Rectal smooth muscle tissue (tissue), 1 donor: Measurements from ENCODE around the gene PRG2.
"Not testable (repeated sequence)": the region's sequence is repeated elsewhere in the genome, so short reads cannot be mapped to it uniquely, and the experiment has no call there.

Experiments used
- H3K27ac ChIP-seq: one replicate; pipeline ENCODE4 v1.7.0; 2013; ENCODE audit warnings: low read depth, low read length, inconsistent platforms
- H3K27me3 ChIP-seq: one replicate; pipeline ENCODE4 v1.7.0; 2013; ENCODE audit warnings: low read length; ENCODE audit not compliant: control insufficient read depth, insufficient read depth
- H3K36me3 ChIP-seq: one replicate; pipeline ENCODE4 v1.7.0; 2013; ENCODE audit warnings: low read length; ENCODE audit not compliant: control insufficient read depth, insufficient read depth
- H3K4me1 ChIP-seq: one replicate; pipeline ENCODE4 v1.7.0; 2013; ENCODE audit warnings: low read length; ENCODE audit not compliant: control insufficient read depth, insufficient read depth
- H3K4me3 ChIP-seq: one replicate; pipeline ENCODE4 v1.7.0; 2013; ENCODE audit warnings: low read length
- H3K9ac ChIP-seq: one replicate; pipeline ENCODE4 v1.7.0; 2013; ENCODE audit warnings: low read length

The PRG2 gene

GRCh38 chr11:57403003-57403801 is 12.8 kb upstream of the PRG2 start:
- H3K36me3 ChIP-seq, H3K27ac ChIP-seq, H3K9ac ChIP-seq, H3K4me1 ChIP-seq, H3K27me3 ChIP-seq, H3K4me3 ChIP-seq: not testable (repeated sequence)

DNA sequence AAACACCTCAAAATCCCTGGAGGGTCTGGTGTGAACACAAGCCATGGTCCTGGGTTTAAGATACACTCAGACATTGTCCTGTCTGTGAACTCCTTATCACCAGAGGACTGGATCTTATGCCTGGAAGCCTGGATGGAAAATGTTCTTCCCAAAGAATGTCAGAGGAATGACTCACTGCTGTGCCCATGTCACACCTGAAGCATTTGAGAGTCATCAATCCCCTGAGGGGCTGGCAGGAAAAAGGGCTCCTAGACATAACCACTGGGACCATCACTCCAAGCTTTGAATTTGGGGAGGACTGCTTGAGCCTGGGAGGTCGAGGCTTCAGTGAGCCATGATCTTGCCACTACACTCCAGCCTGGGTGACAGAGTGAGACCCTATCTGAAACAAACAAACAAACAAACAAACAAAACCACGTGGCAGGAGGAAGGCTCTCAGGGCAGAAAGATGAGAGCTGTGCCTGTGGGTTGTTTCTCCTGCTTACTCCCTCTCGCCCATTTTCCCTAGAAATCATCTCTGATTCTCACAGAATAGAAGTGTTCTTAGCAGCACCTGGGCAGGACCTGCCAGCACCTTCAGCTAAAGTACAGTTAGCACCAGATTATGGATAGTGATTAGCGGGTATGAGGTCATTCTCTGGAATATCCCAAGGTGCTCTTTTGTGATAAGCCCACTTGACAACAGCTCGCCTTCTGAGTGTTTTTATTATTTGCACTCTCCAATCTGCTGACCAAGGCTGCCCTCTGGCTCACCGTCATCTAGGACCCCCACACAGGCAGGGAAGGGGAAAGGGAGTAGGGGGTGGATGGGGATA is 11.9 kb upstream of the PRG2 start:
- Histone ChIP-seq H3K4me3 (no peak overlapping the region), H3K27ac (no peak overlapping the region), H3K4me1 (no peaks in the 10 kb centered on the region), H3K36me3 (peaks cover 1% of the 10 kb centered on the region), H3K27me3 (no peaks in the 10 kb centered on the region), H3K9ac (no peak overlapping the region)

DNA sequence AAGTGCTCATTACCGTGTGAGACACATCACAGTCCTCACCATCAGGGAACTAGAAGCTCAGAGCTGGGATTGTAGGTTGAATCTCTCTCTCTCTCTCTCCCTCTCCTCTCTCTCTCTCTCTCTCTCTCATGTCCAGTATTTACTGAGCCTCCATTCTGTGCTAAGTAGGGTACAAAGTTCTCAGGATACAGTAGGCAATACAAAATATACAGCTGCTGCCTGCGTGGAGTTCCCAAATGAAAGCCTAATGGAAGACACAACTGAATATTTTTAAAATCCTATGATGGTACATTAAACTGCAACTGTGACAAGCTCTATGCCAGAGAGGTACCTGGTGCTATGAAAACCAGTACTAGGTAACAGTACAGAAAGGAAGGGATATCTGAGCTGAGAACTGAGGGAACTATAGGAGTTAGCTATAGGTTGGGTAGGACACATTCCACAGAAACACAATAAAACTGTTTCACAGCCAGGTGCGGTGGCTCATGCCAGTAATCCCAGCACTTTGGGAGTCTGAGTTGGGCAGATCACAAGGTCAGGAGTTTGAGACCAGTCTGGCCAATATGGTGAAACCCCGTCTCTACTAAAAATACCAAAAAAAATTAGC is 9.6 kb upstream of the PRG2 start:
- Histone ChIP-seq H3K9ac (no peak overlapping the region), H3K4me3 (no peak overlapping the region), H3K4me1 (no peaks in the 10 kb centered on the region), H3K27ac (no peak overlapping the region), H3K36me3 (no peaks in the 10 kb centered on the region), H3K27me3 (no peaks in the 10 kb centered on the region)

DNA sequence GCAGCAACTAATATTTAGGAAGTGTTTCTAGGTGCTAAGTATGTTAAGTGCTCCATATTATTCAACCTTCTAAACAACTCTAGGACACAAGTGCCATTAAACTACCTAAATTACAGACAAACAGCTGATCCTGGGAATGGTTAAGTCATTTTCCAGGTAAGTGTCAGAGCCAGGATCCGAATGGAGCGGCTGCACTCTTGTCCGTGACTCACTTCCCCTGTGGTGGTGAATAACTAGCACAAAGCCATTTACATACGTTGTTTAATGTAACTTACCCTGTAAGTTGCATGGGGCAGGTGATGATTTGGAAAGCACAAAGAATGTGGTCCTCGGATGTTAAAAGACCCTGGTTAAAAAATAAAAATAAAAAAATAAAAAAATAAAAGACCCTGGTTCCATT is 8.8 kb upstream of the PRG2 start:
- H3K4me1 ChIP-seq: no peaks in the 10 kb centered on the region
- H3K4me3 ChIP-seq: no peak overlapping the region
- no peaks in the 10 kb centered on the region for H3K27me3 ChIP-seq
- no peak overlapping the region for H3K27ac ChIP-seq
- H3K36me3 ChIP-seq: no peaks in the 10 kb centered on the region
- no peak overlapping the region for H3K9ac ChIP-seq

GRCh38 chr11:57397394-57397990 is 7.0 kb upstream of the PRG2 start:
- Histone ChIP-seq H3K4me1 (no peaks in the 10 kb centered on the region), H3K36me3 (no peaks in the 10 kb centered on the region), H3K9ac (no peak overlapping the region), H3K27me3 (no peaks in the 10 kb centered on the region), H3K4me3 (no peak overlapping the region), H3K27ac (no peak overlapping the region)

DNA sequence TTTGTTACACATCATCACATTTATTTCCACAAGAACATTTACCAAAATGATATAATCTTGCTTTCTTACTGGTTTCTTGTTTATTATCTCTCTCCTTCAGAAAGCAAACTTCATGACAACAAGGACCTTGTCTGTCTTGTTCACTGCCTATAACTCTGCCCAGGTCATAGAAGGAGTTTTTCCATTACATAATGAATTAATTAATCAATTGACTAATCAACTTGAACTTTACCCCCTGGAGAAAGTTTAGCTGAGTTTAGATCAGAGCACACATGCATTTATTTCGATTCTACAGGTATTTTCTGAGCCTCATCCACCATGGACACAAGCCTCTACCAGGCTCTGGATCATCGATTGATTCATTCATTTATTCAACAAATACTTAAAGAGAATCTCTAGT is 6.3 kb upstream of the PRG2 start:
- Histone ChIP-seq H3K4me1 (no peaks in the 10 kb centered on the region), H3K9ac (no peak overlapping the region), H3K4me3 (no peak overlapping the region), H3K27me3 (no peaks in the 10 kb centered on the region), H3K36me3 (no peaks in the 10 kb centered on the region), H3K27ac (no peak overlapping the region)

DNA sequence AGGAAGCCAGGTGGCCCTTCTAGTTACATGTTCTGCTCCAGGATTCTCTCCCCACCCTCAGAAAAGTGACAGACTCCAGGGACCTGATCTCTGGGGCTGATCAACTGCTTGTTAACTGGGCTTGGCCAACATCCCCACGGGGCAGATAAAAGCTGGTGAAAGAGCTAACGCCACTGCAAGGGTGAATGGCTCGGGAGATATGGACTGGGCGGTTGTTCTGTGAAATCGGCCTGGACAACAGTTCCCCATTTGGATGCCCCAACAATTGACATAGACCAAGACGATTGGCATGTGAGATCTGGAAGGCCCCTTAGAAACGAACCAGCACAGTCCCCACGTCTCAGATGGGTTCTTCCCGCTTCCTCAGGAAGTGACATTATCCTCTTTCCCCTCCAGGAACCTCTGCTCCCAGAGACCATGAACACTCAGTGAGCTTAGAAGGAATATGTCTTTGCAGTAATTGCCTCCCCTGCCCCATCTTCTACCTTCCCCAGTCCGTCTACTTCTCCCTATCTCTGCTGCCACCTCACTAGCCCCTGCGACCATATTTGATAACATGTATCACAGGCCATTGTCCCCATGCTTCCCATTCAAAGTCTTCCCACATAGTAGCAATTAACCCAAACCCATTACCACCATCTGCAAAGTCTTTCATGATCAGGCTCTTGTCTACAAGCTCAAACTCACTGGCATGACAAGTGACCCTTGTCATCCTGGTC is 5.6 kb upstream of the PRG2 start:
- Histone ChIP-seq H3K27ac (no peak overlapping the region), H3K4me3 (no peak overlapping the region), H3K9ac (no peak overlapping the region), H3K27me3 (no peaks in the 10 kb centered on the region), H3K36me3 (no peaks in the 10 kb centered on the region), H3K4me1 (no peaks in the 10 kb centered on the region)

DNA sequence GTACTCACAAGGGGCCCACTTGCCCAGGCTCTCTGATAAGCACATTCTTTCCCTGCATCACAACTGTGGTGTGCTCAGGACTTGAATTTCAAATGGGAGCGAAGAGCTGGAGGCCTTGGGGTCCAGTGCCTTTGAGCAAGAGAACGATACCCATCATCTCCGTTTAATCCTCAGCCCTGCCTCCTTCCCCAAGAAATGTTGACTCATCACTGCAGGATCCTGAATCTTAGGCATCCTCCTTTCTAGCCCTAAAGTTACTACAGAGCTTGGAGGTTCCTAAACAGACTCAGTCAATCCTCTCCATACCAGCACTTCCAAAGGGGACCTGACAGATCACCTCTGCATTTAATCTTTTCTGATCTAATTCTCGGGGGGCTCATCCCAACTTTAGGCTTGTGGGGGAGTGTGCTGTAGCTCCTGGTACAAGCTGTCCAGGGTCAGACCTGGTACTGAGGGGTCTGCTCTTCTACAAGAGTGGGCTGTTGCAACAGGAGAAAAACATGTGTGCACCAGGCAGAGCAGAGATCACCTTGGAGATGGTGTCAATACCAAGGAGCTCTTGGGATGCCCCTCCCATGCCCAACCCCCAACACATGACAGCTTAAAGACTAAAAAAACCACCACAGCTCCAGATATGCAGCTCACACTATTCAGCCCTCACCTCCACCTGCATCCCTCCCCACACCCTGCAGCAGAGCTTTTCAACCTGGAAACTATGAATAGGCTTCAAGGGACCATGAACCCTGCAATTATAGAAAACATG is 3.9 kb upstream of the PRG2 start:
- H3K4me3 ChIP-seq: no peak overlapping the region
- no peaks in the 10 kb centered on the region for H3K4me1 ChIP-seq
- no peaks in the 10 kb centered on the region for H3K36me3 ChIP-seq
- no peak overlapping the region for H3K9ac ChIP-seq
- H3K27me3 ChIP-seq: no peaks in the 10 kb centered on the region
- H3K27ac ChIP-seq: no peak overlapping the region

DNA sequence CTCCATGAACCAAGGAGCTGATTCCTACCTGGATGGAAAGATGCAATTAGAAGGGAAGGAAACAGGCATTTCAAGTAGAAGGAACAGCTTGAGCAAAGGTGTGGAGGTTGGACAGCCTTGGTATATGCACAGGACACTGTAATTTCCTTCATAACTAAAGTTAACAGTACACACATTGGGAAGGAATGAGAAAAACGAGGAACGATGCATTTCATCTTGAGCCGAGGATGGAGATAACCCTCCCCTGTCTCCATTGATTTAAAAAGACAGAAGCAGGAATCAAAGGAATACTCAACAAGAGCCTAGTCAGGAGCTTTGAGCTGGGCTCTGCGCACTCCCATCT is 2.3 kb upstream of the PRG2 start:
- no peak overlapping the region for H3K27ac ChIP-seq
- H3K4me1 ChIP-seq: no peaks in the 10 kb centered on the region
- no peaks in the 10 kb centered on the region for H3K36me3 ChIP-seq
- H3K9ac ChIP-seq: no peak overlapping the region
- no peak overlapping the region for H3K4me3 ChIP-seq
- H3K27me3 ChIP-seq: no peaks in the 10 kb centered on the region

DNA sequence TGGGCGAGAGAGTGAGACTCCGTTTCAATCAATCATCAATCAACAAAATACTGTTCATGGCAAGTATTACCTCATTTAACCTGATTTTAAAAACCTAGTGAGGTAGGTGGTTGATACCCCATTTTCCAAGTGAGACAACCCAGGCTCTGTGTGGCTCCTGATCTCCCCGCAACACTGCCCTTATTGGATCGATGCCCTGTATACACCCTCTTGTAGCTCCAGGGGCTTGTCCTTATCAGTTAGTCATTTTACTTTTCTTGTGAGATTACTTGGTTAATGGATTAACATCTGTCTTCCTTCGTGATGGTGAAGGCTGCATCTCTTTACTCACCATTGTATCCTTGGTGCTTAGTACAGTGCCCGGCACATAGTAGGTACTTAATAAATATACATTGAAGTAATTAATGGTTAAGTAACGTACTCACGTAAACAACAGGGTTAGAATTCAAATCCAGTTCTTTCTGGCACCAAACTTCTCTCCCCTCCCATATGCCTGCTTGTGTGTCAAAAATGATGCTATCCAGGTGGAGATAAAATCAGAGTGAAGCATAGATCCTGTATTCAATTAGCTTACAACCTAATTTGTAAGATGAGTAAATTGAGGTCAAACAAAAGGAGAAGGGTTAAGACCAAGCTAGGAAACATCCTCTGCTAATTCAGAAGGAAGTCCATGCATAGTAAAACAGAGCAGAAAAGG is 1.8 kb upstream of the PRG2 start:
- Histone ChIP-seq H3K4me3 (no peak overlapping the region), H3K27me3 (no peaks in the 10 kb centered on the region), H3K4me1 (no peaks in the 10 kb centered on the region), H3K36me3 (no peaks in the 10 kb centered on the region), H3K27ac (no peak overlapping the region), H3K9ac (no peak overlapping the region)

GRCh38 chr11:57391539-57391938 is 1.1 kb upstream of the PRG2 start:
- no peaks in the 10 kb centered on the region for H3K27me3 ChIP-seq
- H3K9ac ChIP-seq: no peak overlapping the region
- no peak overlapping the region for H3K4me3 ChIP-seq
- no peak overlapping the region for H3K27ac ChIP-seq
- H3K36me3 ChIP-seq: no peaks in the 10 kb centered on the region
- no peaks in the 10 kb centered on the region for H3K4me1 ChIP-seq
